GM18951 (cell line): ENCODE results near the gene DPY19L1.
"Not testable (repeated sequence)": the region's sequence is repeated elsewhere in the genome, so short reads cannot be mapped to it uniquely, and the experiment has no call there.

ENCODE experiments used
- POLR2A ChIP-seq: IDR thresholded peaks from 4 replicates; pipeline ENCODE4 v1.6.1; 2011; ENCODE audit warnings: mild to moderate bottlenecking; ENCODE audit not compliant: insufficient read length, insufficient read depth; ENCODE audit errors: extremely low read depth
- in situ Hi-C: fragments of 300-500 bp; cut with MboI; formaldehyde crosslinking; loops from one replicate; pipeline ENCODE4 v1.12.0; 2022; ENCODE audit warnings: low sequenced_read_pairs, mixed read lengths, inconsistent platforms; ENCODE audit not compliant: unreplicated experiment

Gene DPY19L1

GRCh38 chr7:35037211-35037525 is at the start of gene DPY19L1:
Gene DPY19L1, minus strand, starts transcription at chr7:35037485. Its CDS starts 91 bp downstream, at chr7:35037394.
- no peak for TF ChIP-seq POLR2A
- in situ Hi-C loops = loop anchor here (25.0 kb wide), 1 partner anchor 350 kb away; no protein-coding TSS in a partner anchor

- in situ Hi-C loops = not testable (repeated sequence)
Measured at GRCh38 chr7:35079517-35079916, 42.2 kb upstream of the DPY19L1 start.

- in situ Hi-C loops = not testable (repeated sequence)
Measured at GRCh38 chr7:35074008-35074407, 36.7 kb upstream of the DPY19L1 start.

GRCh38 chr7:35072950-35073827 is 35.9 kb upstream of the DPY19L1 start:
- in situ Hi-C loops = not testable (repeated sequence)

- in situ Hi-C loops = not testable (repeated sequence)
Measured at GRCh38 chr7:35069084-35069483, 31.8 kb upstream of the DPY19L1 start.

GRCh38 chr7:35065382-35065781 is 28.1 kb upstream of the DPY19L1 start:
- in situ Hi-C loops = not testable (repeated sequence)

- in situ Hi-C loops = not testable (repeated sequence)
Measured at GRCh38 chr7:35058571-35058970, 21.3 kb upstream of the DPY19L1 start.

GRCh38 chr7:35057505-35058451 is 20.5 kb upstream of the DPY19L1 start:
- in situ Hi-C loops = not testable (repeated sequence)

GRCh38 chr7:35055733-35056132 is 18.4 kb upstream of the DPY19L1 start:
- in situ Hi-C loops = not testable (repeated sequence)

- in situ Hi-C loops = not testable (repeated sequence)
Measured at GRCh38 chr7:35053488-35054175, 16.3 kb upstream of the DPY19L1 start.

- in situ Hi-C loops = loop anchor here (25.0 kb wide), 1 partner anchor 361 kb away; no protein-coding TSS in a partner anchor
Measured at GRCh38 chr7:35048390-35048789, 11.1 kb upstream of the DPY19L1 start.

- in situ Hi-C loops = loop anchor here (25.0 kb wide), 1 partner anchor 361 kb away; no protein-coding TSS in a partner anchor
Measured at GRCh38 chr7:35047912-35048305, 10.6 kb upstream of the DPY19L1 start.

- in situ Hi-C loops = loop anchor here (25.0 kb wide), 1 partner anchor 360 kb away; no protein-coding TSS in a partner anchor
Measured at GRCh38 chr7:35047263-35047911, 10.1 kb upstream of the DPY19L1 start.

- in situ Hi-C loops = loop anchor here (25.0 kb wide), 1 partner anchor 356 kb away; no protein-coding TSS in a partner anchor
Measured at GRCh38 chr7:35043301-35043700, 6.0 kb upstream of the DPY19L1 start.
